ENCODE measurements around the gene PIAS1.
"Not testable (repeated sequence)": the region's sequence is repeated elsewhere in the genome, so short reads cannot be mapped to it uniquely, and the experiment has no call there.

The PIAS1 gene

DNA sequence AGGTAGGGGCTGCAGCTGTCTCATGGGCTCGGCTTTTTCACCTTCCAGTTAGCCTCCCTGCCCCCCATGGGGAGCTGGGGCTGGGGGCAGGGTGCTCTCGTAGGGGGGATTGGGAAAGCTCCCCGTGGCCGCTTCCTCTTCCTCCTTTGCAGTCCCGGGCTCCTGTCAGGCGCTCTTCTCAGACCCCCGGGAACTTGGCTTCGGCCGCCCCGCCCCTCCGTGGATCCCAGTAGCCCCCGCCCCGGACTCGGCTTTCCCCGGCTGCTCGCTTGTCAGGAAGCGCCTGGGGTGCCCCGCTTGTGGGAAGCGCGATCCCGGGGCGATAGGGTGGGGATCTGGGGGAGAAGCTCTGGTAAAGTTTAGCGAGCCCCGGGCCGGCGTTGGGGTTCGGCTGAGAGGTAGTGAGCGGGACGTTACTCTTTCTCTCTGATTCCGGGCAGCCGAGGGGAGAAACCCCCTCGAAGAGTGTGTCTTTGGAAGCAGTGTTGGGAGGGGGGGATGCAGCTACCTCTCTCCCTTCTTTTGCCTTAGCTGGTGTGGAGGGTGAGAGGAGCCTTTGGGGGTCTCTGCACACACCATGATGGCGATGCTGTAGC, 611 bp downstream of the PIAS1 start:
- peak overlapping the region; percentile 70 for H3K4me3 ChIP-seq (ENCODE audit: control insufficient read depth, low read depth, low read length)
- DNase-seq (ENCODE audit: low read depth): no peak
- TF ChIP-seq, protein P1, sequence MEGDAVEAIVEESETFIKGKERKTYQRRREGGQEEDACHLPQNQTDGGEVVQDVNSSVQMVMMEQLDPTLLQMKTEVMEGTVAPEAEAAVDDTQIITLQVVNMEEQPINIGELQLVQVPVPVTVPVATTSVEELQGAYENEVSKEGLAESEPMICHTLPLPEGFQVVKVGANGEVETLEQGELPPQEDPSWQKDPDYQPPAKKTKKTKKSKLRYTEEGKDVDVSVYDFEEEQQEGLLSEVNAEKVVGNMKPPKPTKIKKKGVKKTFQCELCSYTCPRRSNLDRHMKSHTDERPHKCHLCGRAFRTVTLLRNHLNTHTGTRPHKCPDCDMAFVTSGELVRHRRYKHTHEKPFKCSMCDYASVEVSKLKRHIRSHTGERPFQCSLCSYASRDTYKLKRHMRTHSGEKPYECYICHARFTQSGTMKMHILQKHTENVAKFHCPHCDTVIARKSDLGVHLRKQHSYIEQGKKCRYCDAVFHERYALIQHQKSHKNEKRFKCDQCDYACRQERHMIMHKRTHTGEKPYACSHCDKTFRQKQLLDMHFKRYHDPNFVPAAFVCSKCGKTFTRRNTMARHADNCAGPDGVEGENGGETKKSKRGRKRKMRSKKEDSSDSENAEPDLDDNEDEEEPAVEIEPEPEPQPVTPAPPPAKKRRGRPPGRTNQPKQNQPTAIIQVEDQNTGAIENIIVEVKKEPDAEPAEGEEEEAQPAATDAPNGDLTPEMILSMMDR (IDR thresholded peaks at IDR 0.05; ENCODE audit: control insufficient read depth, insufficient read depth, low read depth, low read length, missing control alignments): no peak

DNA sequence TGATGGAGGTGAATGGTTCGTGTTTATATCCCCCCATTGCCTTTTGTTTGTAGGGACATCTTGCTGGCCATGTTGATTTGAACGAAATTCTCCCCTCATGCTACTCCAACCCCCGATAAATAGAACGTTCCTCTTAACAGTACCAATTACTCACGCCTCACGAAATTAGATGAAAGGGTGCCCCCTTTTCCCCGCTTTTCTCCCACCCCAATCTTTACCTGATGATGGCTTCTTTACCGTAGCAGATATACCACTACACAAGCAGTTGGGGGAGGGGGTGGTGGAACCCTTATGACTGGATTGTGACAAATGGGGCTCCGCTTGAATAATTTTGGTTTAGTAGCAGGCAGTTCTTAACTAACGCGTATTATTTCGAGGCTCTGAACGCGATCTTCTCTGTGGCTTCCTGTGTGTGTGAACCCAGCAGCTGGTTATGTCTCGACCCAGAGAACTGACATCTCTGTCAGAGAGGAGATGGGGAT, 1.1 kb downstream of the PIAS1 start:
- H3K4me3 ChIP-seq (ENCODE audit: control insufficient read depth, low read depth, low read length): peak overlapping the region; percentile 70
- TF ChIP-seq, protein P1 (IDR thresholded peaks at IDR 0.05; ENCODE audit: control insufficient read depth, insufficient read depth, low read depth, low read length, missing control alignments): no peak
- DNase-seq (ENCODE audit: low read depth): peak; percentile 2

DNA sequence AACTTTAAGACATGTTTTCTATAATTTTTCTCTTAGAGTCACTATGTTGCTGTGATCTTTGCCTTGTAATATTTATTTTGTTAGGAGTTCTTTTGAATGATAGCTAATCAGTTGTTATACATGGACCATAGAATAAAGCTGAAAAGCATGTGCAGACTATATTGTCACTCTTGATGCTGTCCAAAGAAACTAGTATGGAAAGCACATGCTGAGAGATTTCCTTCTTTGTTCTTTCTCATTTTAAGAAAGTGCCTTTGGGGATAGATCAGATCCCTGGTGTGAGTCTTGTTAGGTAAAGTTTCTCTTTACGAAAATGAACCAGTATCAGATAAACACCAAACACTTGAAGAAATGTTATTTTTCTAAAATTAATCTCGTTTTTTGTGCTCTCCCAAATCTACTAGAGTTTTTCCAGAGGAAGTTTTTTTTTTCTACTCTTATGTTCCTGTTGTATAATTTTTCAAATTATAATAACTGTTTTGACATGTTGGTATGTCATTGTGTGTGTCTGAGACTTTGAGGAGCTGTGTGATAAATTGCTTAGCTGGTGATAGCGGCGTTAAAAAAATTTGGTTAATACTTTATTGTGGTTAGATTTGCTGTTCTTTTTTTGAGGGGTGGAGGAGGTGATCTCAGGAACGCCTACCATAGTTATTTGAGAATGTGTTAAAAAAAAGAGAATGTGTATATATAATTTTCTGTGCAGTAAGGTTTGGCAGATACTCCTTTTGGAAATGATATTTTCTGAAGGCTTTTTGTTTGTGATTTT, 2.2 kb downstream of the PIAS1 start:
- H3K4me3 ChIP-seq (ENCODE audit: control insufficient read depth, low read depth, low read length): no peak overlapping the region
- no peak for DNase-seq (ENCODE audit: low read depth)
- TF ChIP-seq, protein P1 (IDR thresholded peaks at IDR 0.05; ENCODE audit: control insufficient read depth, insufficient read depth, low read depth, low read length, missing control alignments): no peak

DNA sequence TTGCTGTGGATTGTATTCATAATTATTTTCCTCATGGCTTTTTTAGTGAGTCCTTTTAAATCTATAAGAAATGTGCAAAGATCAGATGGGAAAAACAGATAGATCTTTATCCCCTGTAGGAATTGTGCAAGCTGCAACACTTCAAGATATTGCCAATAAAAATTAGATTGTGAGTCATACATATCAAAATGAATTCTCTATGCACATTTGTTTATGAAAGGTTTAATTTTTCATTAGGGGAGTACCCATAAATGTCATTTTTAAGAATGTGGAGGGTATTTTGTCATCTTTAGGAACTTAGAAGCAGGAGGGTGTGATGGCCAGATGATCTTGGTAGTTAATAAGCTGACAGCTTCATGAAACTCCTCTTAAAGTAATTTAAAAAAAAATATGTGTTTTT, 2.9 kb downstream of the PIAS1 start:
- TF ChIP-seq, protein P1 (IDR thresholded peaks at IDR 0.05; ENCODE audit: control insufficient read depth, insufficient read depth, low read depth, low read length, missing control alignments): no peak
- no peak for DNase-seq (ENCODE audit: low read depth)
- no peak overlapping the region for H3K4me3 ChIP-seq (ENCODE audit: control insufficient read depth, low read depth, low read length)

DNA sequence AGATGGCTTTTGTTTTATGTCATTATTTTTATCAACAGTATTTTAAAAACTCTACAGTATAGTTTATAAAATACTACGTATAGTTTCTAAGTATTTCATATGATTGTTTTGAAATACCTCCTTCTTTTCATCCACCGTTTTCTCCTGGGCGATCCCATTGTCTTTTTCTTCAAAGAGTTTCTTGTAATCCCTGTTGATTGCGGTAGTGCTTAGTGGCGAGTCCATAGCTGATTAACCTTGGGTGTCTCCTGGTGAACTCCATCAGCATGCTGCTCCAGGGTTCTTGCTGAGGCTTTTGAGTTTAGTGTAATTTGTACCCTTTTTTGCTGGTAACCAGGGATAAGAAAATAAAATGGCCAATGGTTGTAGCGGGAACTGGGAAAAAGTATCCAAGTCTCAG, 3.6 kb downstream of the PIAS1 start:
- DNase-seq (ENCODE audit: low read depth): no peak
- TF ChIP-seq, protein P1 (IDR thresholded peaks at IDR 0.05; ENCODE audit: control insufficient read depth, insufficient read depth, low read depth, low read length, missing control alignments): no peak
- H3K4me3 ChIP-seq (ENCODE audit: control insufficient read depth, low read depth, low read length): no peak overlapping the region

DNA sequence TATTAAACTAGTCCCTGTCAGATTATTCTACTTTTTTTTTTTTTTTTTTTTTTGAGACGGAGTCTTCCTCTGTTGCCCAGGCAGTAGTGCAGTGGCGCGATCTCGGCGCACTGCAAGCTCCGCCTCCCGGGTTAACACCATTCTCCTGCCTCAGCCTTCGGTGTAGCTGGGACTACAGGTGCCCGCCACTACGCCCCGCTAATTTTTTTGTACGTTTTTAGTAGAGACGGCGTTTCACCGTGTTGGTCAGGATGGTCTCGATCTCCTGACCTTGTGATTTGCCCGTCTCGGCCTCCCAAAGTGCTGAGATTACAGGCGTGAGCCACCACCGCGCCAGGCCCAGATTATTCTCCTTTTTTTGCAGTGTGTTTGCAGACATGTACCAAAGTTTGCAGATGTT, 4.9 kb downstream of the PIAS1 start:
- not testable (repeated sequence) for H3K4me3 ChIP-seq (ENCODE audit: control insufficient read depth, low read depth, low read length); DNase-seq (ENCODE audit: low read depth)

DNA sequence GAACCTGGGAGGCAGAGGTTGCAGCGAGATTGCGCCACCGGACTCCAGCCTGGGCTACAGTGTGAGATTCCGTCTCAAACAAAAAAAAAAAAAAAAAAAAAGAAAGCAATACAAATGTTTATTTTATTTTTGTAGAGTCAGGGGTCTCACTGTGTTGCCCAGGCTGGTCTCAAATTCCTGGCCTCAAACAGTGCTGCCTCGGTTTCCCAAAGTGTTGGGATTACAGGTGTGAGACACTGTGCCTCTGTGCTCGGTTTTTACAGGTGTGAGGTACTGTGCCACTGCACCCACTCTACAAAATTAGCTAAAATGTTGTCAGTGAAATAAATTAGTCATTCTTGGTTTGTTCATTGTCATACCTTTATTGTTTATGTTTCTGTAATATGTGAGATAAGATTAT, 5.5 kb downstream of the PIAS1 start:
- no peak for DNase-seq (ENCODE audit: low read depth)
- H3K4me3 ChIP-seq (ENCODE audit: control insufficient read depth, low read depth, low read length): no peak overlapping the region
- TF ChIP-seq, protein P1 (IDR thresholded peaks at IDR 0.05; ENCODE audit: control insufficient read depth, insufficient read depth, low read depth, low read length, missing control alignments): no peak
